ENCODE data around the gene PLEK. TPM values are rescaled to one million over a fixed set of nuclear protein-coding genes. Genes with fewer than 3 reads are reported as not detected.

The PLEK gene
- total RNA-seq (not detected in 2 replicates), polyA plus RNA-seq (0.02 TPM in 1 of 2 replicates, not detected in the other), polyA minus RNA-seq (ENCODE audit: low replicate concordance) (0.43 TPM in 1 of 2 replicates, not detected in the other)
- not detected in 2 replicates for polyA plus RNA-seq (2012)

- H3K4me2 ChIP-seq (ENCODE audit: extremely low read depth, insufficient read depth, low read length) = no peak within 1 kb of the TSS
- no peak for DNase-seq (ENCODE audit: low read depth in 2 of 2)
Observed at GRCh38 chr2:68365087-68365486, at the start of gene PLEK. Gene PLEK (plus strand): TSS chr2:68365282. CDS start chr2:68365352, 70 bp downstream.

GRCh38 chr2:68316111-68316510, 49.0 kb upstream of the PLEK start:
- H2AFZ ChIP-seq (ENCODE audit: low read length) = no peak overlapping the region
- H3K4me3 ChIP-seq (replicated peaks in 1 of 4; ENCODE audit: control extremely low read depth in 1 of 4, insufficient read depth in 1 of 4, low read depth in 3 of 4, low read length in 4 of 4) = no peak overlapping the region
- no peaks in the 10 kb centered on the region for H3K36me3 ChIP-seq (ENCODE audit: control insufficient read depth, insufficient read depth, low read length)
- H4K20me1 ChIP-seq (ENCODE audit: control insufficient read depth, extremely low read depth, insufficient read depth, low read length) = peaks cover 1% of the 10 kb centered on the region
- no peaks in the 10 kb centered on the region for H3K9me3 ChIP-seq (ENCODE audit: control insufficient read depth, insufficient read depth, low read depth, low read length)
- no peak for TF ChIP-seq CTCF (conservative IDR thresholded peaks at IDR 0.05 in 1 of 2, IDR thresholded peaks at IDR 0.05 in 1 of 2; ENCODE audit: low read depth in 1 of 2, low read length in 2 of 2)
- H3K79me2 ChIP-seq (ENCODE audit: control insufficient read depth, insufficient read depth, low read length) = peaks cover 27% of the 10 kb centered on the region
- no peak for DNase-seq (ENCODE audit: low read depth in 2 of 2)
- H3K27ac ChIP-seq (ENCODE audit: insufficient read depth, low read length) = no peak overlapping the region
- no peak overlapping the region for H3K4me2 ChIP-seq (ENCODE audit: extremely low read depth, insufficient read depth, low read length)
- no peaks in the 10 kb centered on the region for H3K27me3 ChIP-seq (ENCODE audit: control insufficient read depth, insufficient read depth, low read length)
- H3K4me1 ChIP-seq (ENCODE audit: control insufficient read depth, extremely low read depth, insufficient read depth, low read length) = no peaks in the 10 kb centered on the region
- no peak overlapping the region for H3K9ac ChIP-seq (ENCODE audit: insufficient read depth, low read length)

More at GRCh38 chr2:68365087-68365486, at the start of gene PLEK:
- Histone ChIP-seq H3K4me1 (ENCODE audit: control insufficient read depth, extremely low read depth, insufficient read depth, low read length) (no peaks in the 10 kb centered on the region), H3K79me2 (ENCODE audit: control insufficient read depth, insufficient read depth, low read length) (no peaks in the 10 kb centered on the region), H3K27me3 (ENCODE audit: control insufficient read depth, insufficient read depth, low read length) (no peaks in the 10 kb centered on the region), H3K9me3 (ENCODE audit: control insufficient read depth, insufficient read depth, low read depth, low read length) (no peaks in the 10 kb centered on the region), H4K20me1 (ENCODE audit: control insufficient read depth, extremely low read depth, insufficient read depth, low read length) (no peaks in the 10 kb centered on the region), H2AFZ (ENCODE audit: low read length) (no peak within 1 kb of the TSS), H3K27ac (ENCODE audit: insufficient read depth, low read length) (no peak within 1 kb of the TSS), H3K9ac (ENCODE audit: insufficient read depth, low read length) (no peak within 1 kb of the TSS), H3K36me3 (ENCODE audit: control insufficient read depth, insufficient read depth, low read length) (no peaks in the 10 kb centered on the region), H3K4me3 (replicated peaks in 1 of 4; ENCODE audit: control extremely low read depth in 1 of 4, insufficient read depth in 1 of 4, low read depth in 3 of 4, low read length in 4 of 4) (no peak within 1 kb of the TSS)
- no peak for TF ChIP-seq CTCF (conservative IDR thresholded peaks at IDR 0.05 in 1 of 2, IDR thresholded peaks at IDR 0.05 in 1 of 2; ENCODE audit: low read depth in 1 of 2, low read length in 2 of 2)

GRCh38 chr2:68317971-68318913, 46.8 kb upstream of the PLEK start:
- H3K36me3 ChIP-seq (ENCODE audit: control insufficient read depth, insufficient read depth, low read length) = no peaks in the 10 kb centered on the region
- peaks cover 1% of the 10 kb centered on the region for H4K20me1 ChIP-seq (ENCODE audit: control insufficient read depth, extremely low read depth, insufficient read depth, low read length)
- no peaks in the 10 kb centered on the region for H3K27me3 ChIP-seq (ENCODE audit: control insufficient read depth, insufficient read depth, low read length)
- peak overlapping the region; percentile 94 for H3K27ac ChIP-seq (ENCODE audit: insufficient read depth, low read length)
- peak overlapping the region; percentile 97 for H3K4me2 ChIP-seq (ENCODE audit: extremely low read depth, insufficient read depth, low read length)
- H3K9ac ChIP-seq (ENCODE audit: insufficient read depth, low read length) = peak overlapping the region; percentile 85
- peak overlapping the region; percentile 92 for H2AFZ ChIP-seq (ENCODE audit: low read length)
- peak overlapping the region; percentile 80 to 84 (median 84) for H3K4me3 ChIP-seq (replicated peaks in 1 of 4; ENCODE audit: control extremely low read depth in 1 of 4, insufficient read depth in 1 of 4, low read depth in 3 of 4, low read length in 4 of 4)
- H3K9me3 ChIP-seq (ENCODE audit: control insufficient read depth, insufficient read depth, low read depth, low read length) = no peaks in the 10 kb centered on the region
- peak; percentile 9 to 16 for DNase-seq (ENCODE audit: low read depth in 2 of 2)
- TF ChIP-seq CTCF (conservative IDR thresholded peaks at IDR 0.05 in 1 of 2, IDR thresholded peaks at IDR 0.05 in 1 of 2; ENCODE audit: low read depth in 1 of 2, low read length in 2 of 2) (no peak), EZH2 (IDR thresholded peaks at IDR 0.05; ENCODE audit: low read length, missing control alignments) (no peak)
- peaks cover 27% of the 10 kb centered on the region for H3K79me2 ChIP-seq (ENCODE audit: control insufficient read depth, insufficient read depth, low read length)
- H3K4me1 ChIP-seq (ENCODE audit: control insufficient read depth, extremely low read depth, insufficient read depth, low read length) = no peaks in the 10 kb centered on the region

Measured in fibroblast of lung (primary cell).